NB4 (cell line): ENCODE results near the gene TERT.
"Not testable (repeated sequence)": the region's sequence is repeated elsewhere in the genome, so short reads cannot be mapped to it uniquely, and the experiment has no call there.

Source experiments
- DNase-seq: peaks from one replicate; pipeline ENCODE4 v3.0.0; 2010; ENCODE audit warnings: low read depth
- H3K4me3 ChIP-seq: one replicate; pipeline ENCODE4 v1.5.1; 2011; ENCODE audit warnings: mild to moderate bottlenecking, low read depth, low read length, moderate library complexity
- CTCF ChIP-seq: IDR thresholded peaks from one replicate; pipeline ENCODE4 v1.5.1; 2012; ENCODE audit warnings: low read depth, low read length
- MAX ChIP-seq: IDR thresholded peaks from 2 replicates; pipeline ENCODE4 v1.6.1; 2011; ENCODE audit warnings: low read depth, low read length
- MYC ChIP-seq: IDR thresholded peaks from 2 replicates; pipeline ENCODE4 v1.6.1; 2011; ENCODE audit warnings: low read depth, low read length
- POLR2A ChIP-seq: IDR thresholded peaks from 2 replicates; pipeline ENCODE4 v1.6.1; 2011; ENCODE audit warnings: mild to moderate bottlenecking; ENCODE audit not compliant: insufficient read length; ENCODE audit errors: extremely low read depth

Gene TERT

GRCh38 chr5:1277781-1278180 is 17.1 kb downstream of the TERT start:
- no peak for TF ChIP-seq MAX
- no peak for TF ChIP-seq CTCF
- no peak for TF ChIP-seq MYC
- TF ChIP-seq POLR2A: no peak
- no peak for DNase-seq
- no peak overlapping the region for H3K4me3 ChIP-seq

GRCh38 chr5:1277331-1277730 is 17.5 kb downstream of the TERT start:
- no peak overlapping the region for H3K4me3 ChIP-seq
- no peak for TF ChIP-seq MAX
- no peak for TF ChIP-seq CTCF
- TF ChIP-seq POLR2A: no peak
- no peak for DNase-seq

GRCh38 chr5:1276930-1277329 is 17.9 kb downstream of the TERT start:
- no peak overlapping the region for H3K4me3 ChIP-seq
- no peak for TF ChIP-seq POLR2A
- no peak for TF ChIP-seq MAX
- TF ChIP-seq MYC: no peak
- TF ChIP-seq CTCF: no peak
- DNase-seq: no peak

GRCh38 chr5:1275397-1276391 is 19.2 kb downstream of the TERT start:
- not testable (repeated sequence) for DNase-seq, H3K4me3 ChIP-seq

- H3K4me3 ChIP-seq: no peak overlapping the region
- DNase-seq: no peak
- TF ChIP-seq MYC (no peak), POLR2A (no peak), CTCF (no peak), MAX (no peak)
Observed at GRCh38 chr5:1274471-1274870, 20.4 kb downstream of the TERT start.

- no peak overlapping the region for H3K4me3 ChIP-seq
- TF ChIP-seq MAX: no peak
- TF ChIP-seq CTCF: no peak
- no peak for TF ChIP-seq POLR2A
- TF ChIP-seq MYC: no peak
- DNase-seq: no peak
Observed at GRCh38 chr5:1273745-1274144, 21.1 kb downstream of the TERT start.
